Neural progenitor cell (in vitro differentiated cells): ENCODE data around the gene SYVN1. TPM values are rescaled to one million over a fixed set of nuclear protein-coding genes. Genes with fewer than 3 reads are reported as not detected.
"Not testable (repeated sequence)": the region's sequence is repeated elsewhere in the genome, so short reads cannot be mapped to it uniquely, and the experiment has no call there.

Experiments
- DNase-seq: peaks from one replicate; pipeline ENCODE4 v3.0.0-alpha.2; 2016; ENCODE audit warnings: low spot score
- H2AFZ ChIP-seq: fragments of 200-600 bp; sonication (generic); replicated peaks from 2 replicates; pipeline ENCODE4 v1.6.1; 2016; ENCODE audit warnings: antibody characterized with exemption
- H3F3A ChIP-seq: fragments of 200-600 bp; sonication (generic); 2 replicates; pipeline ENCODE4 v1.6.1; 2016; ENCODE audit warnings: antibody characterized with exemption, low read depth
- H3K27ac ChIP-seq: fragments of 200-600 bp; sonication (generic); 2 replicates; pipeline ENCODE4 v1.5.1; 2016; ENCODE audit warnings: mild to moderate bottlenecking
- H3K27me3 ChIP-seq: fragments of 200-600 bp; sonication (generic); 2 replicates; pipeline ENCODE4 v1.6.1; 2016; ENCODE audit warnings: mild to moderate bottlenecking, moderate library complexity
- H3K36me3 ChIP-seq: fragments of 200-600 bp; sonication (generic); 2 replicates; pipeline ENCODE4 v1.5.1; 2016
- H3K4me1 ChIP-seq: fragments of 200-600 bp; sonication (generic); 2 replicates; pipeline ENCODE4 v1.6.1; 2016; ENCODE audit warnings: mixed run types
- H3K4me2 ChIP-seq: fragments of 200-600 bp; sonication (generic); 2 replicates; pipeline ENCODE4 v1.6.1; 2016
- H3K4me3 ChIP-seq: fragments of 200-600 bp; sonication (generic); 2 replicates; pipeline ENCODE4 v1.5.1; 2016
- H3K79me2 ChIP-seq: fragments of 200-600 bp; sonication (generic); 2 replicates; pipeline ENCODE4 v1.6.1; 2016; ENCODE audit warnings: low read depth
- H3K9ac ChIP-seq: fragments of 200-600 bp; sonication (generic); 2 replicates; pipeline ENCODE4 v1.6.1; 2016
- H3K9me3 ChIP-seq: fragments of 200-600 bp; sonication (generic); 2 replicates; pipeline ENCODE4 v1.5.1; 2016; ENCODE audit warnings: low read depth
- H4K20me1 ChIP-seq: fragments of 200-600 bp; sonication (generic); 2 replicates; pipeline ENCODE4 v1.6.1; 2016; ENCODE audit warnings: low read depth
- H3K27ac Mint-ChIP-seq: 3 replicates; pipeline ENCODE4 v1.8.0; 2021; ENCODE audit warnings: mixed read lengths
- H3K27me3 Mint-ChIP-seq: 2 replicates; pipeline ENCODE4 v1.8.0; 2022; ENCODE audit warnings: low read depth, mild to moderate bottlenecking, inconsistent platforms, moderate library complexity, mixed read lengths; ENCODE audit not compliant: insufficient read depth
- H3K36me3 Mint-ChIP-seq: 3 replicates; pipeline ENCODE4 v1.8.0; 2021; ENCODE audit warnings: mixed read lengths
- H3K4me1 Mint-ChIP-seq: 3 replicates; pipeline ENCODE4 v1.8.0; 2021; ENCODE audit warnings: mixed read lengths
- H3K4me3 Mint-ChIP-seq: 3 replicates; pipeline ENCODE4 v1.8.0; 2021; ENCODE audit warnings: mild to moderate bottlenecking, moderate library complexity, mixed read lengths
- H3K9me3 Mint-ChIP-seq: 3 replicates; pipeline ENCODE4 v1.8.0; 2020; ENCODE audit warnings: mixed read lengths
- EZH2 ChIP-seq: fragments of 200-600 bp; sonication (generic); IDR thresholded peaks from 2 replicates; pipeline ENCODE4 v1.6.1; 2017; ENCODE audit warnings: antibody characterized with exemption, mild to moderate bottlenecking, moderate library complexity
- EZH2phosphoT487 ChIP-seq: fragments of 200-600 bp; sonication (generic); IDR thresholded peaks from 2 replicates; pipeline ENCODE4 v1.6.1; 2017; ENCODE audit warnings: antibody characterized with exemption
- total RNA-seq: library from RNA; depleted of rRNA; stranded (reverse); fragments of >200 nt; gene quantifications from 2 replicates; pipeline ENCODE4 v1.2.3, GENCODE V29; 2015; ENCODE audit warnings: low replicate concordance
- TF ChIP-seq, protein P1 (sequence below): fragments of 200-600 bp; sonication (generic); IDR thresholded peaks from 2 replicates; pipeline ENCODE4 v1.5.1; 2017; ENCODE audit warnings: antibody characterized with exemption, mild to moderate bottlenecking

SYVN1 gene
- total RNA-seq, 1 donor from 2014 or later: 7.2 TPM

GRCh38 chr11:65181569-65182257, 47.4 kb upstream of the SYVN1 start, which contains the start of gene CAPN1:
Gene CAPN1 (plus strand): TSS chr11:65181928. CDS start chr11:65182702, 774 bp downstream.
- Mint-ChIP-seq H3K4me1 (peaks cover 7% of the 10 kb centered on the region), H3K36me3 (peaks cover 8% of the 10 kb centered on the region), H3K27ac (no peak within 1 kb of the TSS), H3K27me3 (no peaks in the 10 kb centered on the region), H3K9me3 (no peaks in the 10 kb centered on the region), H3K4me3 (peak within 1 kb of the TSS; percentile 89)
- Histone ChIP-seq H3K4me1 (peaks cover 6% of the 10 kb centered on the region), H3K4me2 (peak within 1 kb of the TSS; percentile 84), H3F3A (peaks cover 45% of the 10 kb centered on the region), H3K9me3 (no peaks in the 10 kb centered on the region), H4K20me1 (no peaks in the 10 kb centered on the region), H3K9ac (no peak within 1 kb of the TSS), H3K79me2 (peaks cover 3% of the 10 kb centered on the region), H3K4me3 (peak within 1 kb of the TSS; percentile 86), H2AFZ (peak within 1 kb of the TSS; percentile 69), H3K36me3 (no peaks in the 10 kb centered on the region), H3K27ac (no peak within 1 kb of the TSS), H3K27me3 (peaks cover 5% of the 10 kb centered on the region)
- DNase-seq: peak; percentile 75
- TF ChIP-seq EZH2phosphoT487 (no peak), EZH2 (no peak)
- TF ChIP-seq, protein P1, sequence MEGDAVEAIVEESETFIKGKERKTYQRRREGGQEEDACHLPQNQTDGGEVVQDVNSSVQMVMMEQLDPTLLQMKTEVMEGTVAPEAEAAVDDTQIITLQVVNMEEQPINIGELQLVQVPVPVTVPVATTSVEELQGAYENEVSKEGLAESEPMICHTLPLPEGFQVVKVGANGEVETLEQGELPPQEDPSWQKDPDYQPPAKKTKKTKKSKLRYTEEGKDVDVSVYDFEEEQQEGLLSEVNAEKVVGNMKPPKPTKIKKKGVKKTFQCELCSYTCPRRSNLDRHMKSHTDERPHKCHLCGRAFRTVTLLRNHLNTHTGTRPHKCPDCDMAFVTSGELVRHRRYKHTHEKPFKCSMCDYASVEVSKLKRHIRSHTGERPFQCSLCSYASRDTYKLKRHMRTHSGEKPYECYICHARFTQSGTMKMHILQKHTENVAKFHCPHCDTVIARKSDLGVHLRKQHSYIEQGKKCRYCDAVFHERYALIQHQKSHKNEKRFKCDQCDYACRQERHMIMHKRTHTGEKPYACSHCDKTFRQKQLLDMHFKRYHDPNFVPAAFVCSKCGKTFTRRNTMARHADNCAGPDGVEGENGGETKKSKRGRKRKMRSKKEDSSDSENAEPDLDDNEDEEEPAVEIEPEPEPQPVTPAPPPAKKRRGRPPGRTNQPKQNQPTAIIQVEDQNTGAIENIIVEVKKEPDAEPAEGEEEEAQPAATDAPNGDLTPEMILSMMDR: no peak

DNA sequence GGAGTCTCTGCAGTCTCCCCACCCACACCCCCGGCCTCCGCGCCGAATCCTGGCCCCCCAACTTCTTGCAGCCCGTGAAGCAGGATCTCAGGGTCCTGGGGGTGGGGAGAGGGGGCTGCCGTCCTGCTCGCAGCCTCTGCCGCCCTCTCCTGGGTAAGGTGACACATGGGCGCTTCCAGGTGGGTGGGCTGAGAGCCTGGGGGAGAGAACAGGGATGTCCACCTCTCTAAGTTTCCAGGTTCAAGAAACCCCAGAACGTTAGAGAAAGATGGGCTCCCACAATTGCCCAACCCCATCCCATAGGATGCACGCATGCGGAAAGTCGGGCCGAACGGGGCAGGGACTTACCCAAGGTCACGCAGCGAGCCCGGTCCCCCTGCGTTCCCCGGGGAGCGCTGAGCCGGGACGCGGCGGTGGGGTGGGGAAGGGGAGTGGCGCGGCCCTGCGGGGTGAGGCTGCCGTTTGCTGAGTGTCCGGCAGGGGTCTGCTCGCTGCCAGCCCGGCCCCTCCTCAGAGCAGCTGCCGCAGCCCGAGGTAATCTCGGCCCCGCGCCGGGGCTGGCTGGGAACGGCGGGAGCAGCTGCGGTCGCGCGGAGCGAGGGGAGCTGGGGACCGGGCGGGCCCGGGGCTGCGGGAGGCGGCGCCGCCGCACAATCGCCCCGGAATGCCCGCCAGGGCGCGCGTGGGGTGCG, 46.7 kb upstream of the SYVN1 start:
- H3K4me3 Mint-ChIP-seq: peak overlapping the region; percentile 86
- H4K20me1 ChIP-seq: no peaks in the 10 kb centered on the region
- peaks cover 7% of the 10 kb centered on the region for H3K4me1 Mint-ChIP-seq
- peaks cover 6% of the 10 kb centered on the region for H3K4me1 ChIP-seq
- no peaks in the 10 kb centered on the region for H3K27me3 Mint-ChIP-seq
- H2AFZ ChIP-seq: peak overlapping the region; percentile 69
- no peak overlapping the region for H3K27ac Mint-ChIP-seq
- H3K79me2 ChIP-seq: peaks cover 3% of the 10 kb centered on the region
- DNase-seq: peak; percentile 95
- TF ChIP-seq EZH2phosphoT487: no peak
- TF ChIP-seq, protein P1: peak; percentile 55
- no peaks in the 10 kb centered on the region for H3K9me3 Mint-ChIP-seq
- H3K36me3 Mint-ChIP-seq: peaks cover 3% of the 10 kb centered on the region
- H3K4me2 ChIP-seq: peak overlapping the region; percentile 84
- H3K36me3 ChIP-seq: no peaks in the 10 kb centered on the region
- peaks cover 5% of the 10 kb centered on the region for H3K27me3 ChIP-seq
- peaks cover 45% of the 10 kb centered on the region for H3F3A ChIP-seq
- H3K9me3 ChIP-seq: no peaks in the 10 kb centered on the region
- H3K27ac ChIP-seq: no peak overlapping the region
- H3K9ac ChIP-seq: no peak overlapping the region
- H3K4me3 ChIP-seq: peak overlapping the region; percentile 86

DNA sequence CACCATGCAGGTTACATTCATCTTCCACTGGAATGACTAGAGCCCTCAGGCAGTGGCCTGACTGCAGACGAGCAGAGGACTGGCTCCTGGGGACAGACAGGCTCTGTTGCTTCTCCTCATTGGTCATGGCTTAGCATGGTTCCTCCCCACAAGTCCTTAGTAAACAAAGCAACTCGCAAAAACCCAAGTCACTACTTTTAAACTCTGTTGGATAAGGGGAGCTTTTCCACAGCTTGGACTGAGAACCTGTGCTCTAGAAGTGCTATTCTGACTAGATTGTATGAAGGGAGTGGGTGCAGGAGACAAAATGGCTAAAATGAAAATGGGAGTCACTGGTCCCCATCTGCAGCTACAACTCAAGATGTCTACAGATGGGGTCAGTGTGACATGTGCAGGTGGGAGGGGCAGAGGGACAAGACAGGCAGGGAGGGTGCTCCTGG, 40.3 kb upstream of the SYVN1 start:
- not testable (repeated sequence) for H3K27me3 ChIP-seq, H3K27ac ChIP-seq, H3K36me3 Mint-ChIP-seq, H3K4me2 ChIP-seq, H3K36me3 ChIP-seq, H3F3A ChIP-seq, H3K4me3 ChIP-seq, DNase-seq, H3K9ac ChIP-seq, H2AFZ ChIP-seq, H3K27ac Mint-ChIP-seq, H4K20me1 ChIP-seq, H3K9me3 Mint-ChIP-seq, H3K4me1 Mint-ChIP-seq, H3K4me1 ChIP-seq, H3K9me3 ChIP-seq, H3K27me3 Mint-ChIP-seq, H3K4me3 Mint-ChIP-seq, H3K79me2 ChIP-seq

DNA sequence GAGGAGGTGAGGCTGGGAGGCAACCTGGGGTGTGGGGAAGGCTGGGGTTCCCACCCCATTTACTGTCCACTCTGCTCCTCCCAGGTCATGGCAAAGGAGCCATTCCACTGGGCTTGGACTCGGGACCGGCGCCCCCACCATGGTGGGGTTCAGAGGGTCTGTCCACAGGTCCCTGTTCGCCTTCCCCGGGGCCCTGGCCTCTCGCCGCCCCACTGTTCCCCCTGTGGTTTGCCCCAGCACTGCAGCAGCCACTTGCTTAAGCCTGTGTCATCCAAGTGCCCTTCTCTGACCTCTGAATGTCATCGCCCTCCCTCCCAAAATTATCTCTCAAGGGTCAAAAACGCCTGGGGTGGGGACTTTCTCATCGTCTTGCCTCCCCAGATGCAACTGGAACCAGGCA, 38.3 kb upstream of the SYVN1 start:
- H3K4me3 ChIP-seq: no peak overlapping the region
- H2AFZ ChIP-seq: no peak overlapping the region
- DNase-seq: no peak
- H3K4me2 ChIP-seq: no peak overlapping the region
- H3F3A ChIP-seq: peaks cover 3% of the 10 kb centered on the region
- H3K79me2 ChIP-seq: no peaks in the 10 kb centered on the region
- no peak overlapping the region for H3K27ac ChIP-seq
- Mint-ChIP-seq H3K4me3 (peak overlapping the region; percentile 24), H3K27ac (no peak overlapping the region), H3K9me3 (no peaks in the 10 kb centered on the region), H3K27me3 (no peaks in the 10 kb centered on the region), H3K4me1 (peaks cover 5% of the 10 kb centered on the region), H3K36me3 (no peaks in the 10 kb centered on the region)
- H3K9me3 ChIP-seq: no peaks in the 10 kb centered on the region
- H4K20me1 ChIP-seq: no peaks in the 10 kb centered on the region
- H3K36me3 ChIP-seq: no peaks in the 10 kb centered on the region
- no peaks in the 10 kb centered on the region for H3K27me3 ChIP-seq
- H3K4me1 ChIP-seq: no peaks in the 10 kb centered on the region
- H3K9ac ChIP-seq: no peak overlapping the region
- TF ChIP-seq EZH2 (no peak), EZH2phosphoT487 (no peak)
- TF ChIP-seq, protein P1: no peak
